Mucosa of descending colon (tissue), 3 donors: ENCODE measurements around the gene UBE3B. TPM values are rescaled to one million over a fixed set of nuclear protein-coding genes. Genes with fewer than 3 reads are reported as not detected.

Source experiments
- ATAC-seq: fragments of 200-7000 bp; cut with Tn5 transposase; one replicate; pipeline ENCODE4 v1.9.1; 2020; ENCODE audit warnings: mild to moderate bottlenecking, moderate library complexity
- DNase-seq, 3 donors: peaks; one replicate each; pipeline ENCODE4 v3.0.0-alpha.2; 2020
- H3K36me3 ChIP-seq: fragments of 200-600 bp; one replicate; pipeline ENCODE4 v1.8.0; 2021; ENCODE audit warnings: low read depth, mild to moderate bottlenecking
- H3K4me1 ChIP-seq: fragments of 200-600 bp; one replicate; pipeline ENCODE4 v1.8.0; 2021; ENCODE audit warnings: low read depth, mild to moderate bottlenecking
- H3K4me3 ChIP-seq: fragments of 200-600 bp; one replicate; pipeline ENCODE4 v1.8.0; 2021; ENCODE audit warnings: mild to moderate bottlenecking
- H3K9me3 ChIP-seq: fragments of 200-600 bp; one replicate; pipeline ENCODE4 v1.8.0; 2021; ENCODE audit warnings: mild to moderate bottlenecking
- CTCF ChIP-seq: fragments of 200-600 bp; IDR thresholded peaks from one replicate; pipeline ENCODE4 v1.8.0; 2022; ENCODE audit warnings: antibody characterized with exemption, mild to moderate bottlenecking
- intact Hi-C, 2 donors: fragments of 100-400 bp; cut with DNase I in 1 of 2; cut with micrococcal nuclease in 1 of 2; formaldehyde crosslinking; loops; one replicate each; pipeline versions ENCODE4 v1.11.0 to v1.11.1; 2022; cut with DNase I, micrococcal nuclease
- total RNA-seq, 3 donors: library from RNA; stranded (reverse); fragmentation: NEBNext Ultra II Directional in 2 of 3; extraction: Animal tissue kit (Norgen Biotek cat#: 25700) in 2 of 3; gene quantifications; one replicate each; pipeline versions ENCODE4 v1.2.1 to v1.2.4, GENCODE V29; 2021 to 2023
- donor health status: DM: no; HTN: no; CAD: no; lungs with moderate emphysema.
- donor health status: DM: no; HTN: no; CAD: no.
- donor health status: DM: no; HTN: yes; CAD: no.

UBE3B gene
- total RNA-seq, 3 donors from 2014 or later, result 52.5 to 62.3 (median 54.6) TPM

- ATAC-seq (no peak), DNase-seq (no peak)
- H3K4me1 ChIP-seq, result no peaks in the 10 kb centered on the region
- H3K4me3 ChIP-seq, result no peak overlapping the region
- intact Hi-C loops, result no loop called here
- H3K36me3 ChIP-seq, result peaks cover 4% of the 10 kb centered on the region
- no peaks in the 10 kb centered on the region for H3K9me3 ChIP-seq
- no peak for TF ChIP-seq CTCF
Observed at GRCh38 chr12:109489955-109490565, 12.6 kb downstream of the UBE3B start.

- ATAC-seq (no peak), DNase-seq (no peak)
- Histone ChIP-seq H3K4me1 (no peaks in the 10 kb centered on the region), H3K36me3 (peaks cover 3% of the 10 kb centered on the region), H3K4me3 (no peak overlapping the region), H3K9me3 (no peaks in the 10 kb centered on the region)
- no peak for TF ChIP-seq CTCF
- intact Hi-C loops, result no loop called here
Observed at GRCh38 chr12:109491671-109492070, 14.2 kb downstream of the UBE3B start.

GRCh38 chr12:109492371-109492770, 14.9 kb downstream of the UBE3B start:
- intact Hi-C loops, result no loop called here
- no peak overlapping the region for H3K4me3 ChIP-seq
- TF ChIP-seq CTCF, result no peak
- DNase-seq, result no peak
- H3K36me3 ChIP-seq, result no peaks in the 10 kb centered on the region
- H3K9me3 ChIP-seq, result no peaks in the 10 kb centered on the region
- ATAC-seq, result no peak
- no peaks in the 10 kb centered on the region for H3K4me1 ChIP-seq

- no peak for TF ChIP-seq CTCF
- Histone ChIP-seq H3K4me3 (no peak overlapping the region), H3K36me3 (no peaks in the 10 kb centered on the region), H3K9me3 (no peaks in the 10 kb centered on the region), H3K4me1 (no peaks in the 10 kb centered on the region)
- intact Hi-C loops, result no loop called here
- ATAC-seq (no peak), DNase-seq (no peak)
Observed at GRCh38 chr12:109493090-109493489, 15.7 kb downstream of the UBE3B start.

- no peaks in the 10 kb centered on the region for H3K36me3 ChIP-seq
Observed at GRCh38 chr12:109493938-109494337, 16.5 kb downstream of the UBE3B start.

More at GRCh38 chr12:109493938-109494337, 16.5 kb downstream of the UBE3B start:
- H3K4me3 ChIP-seq, result no peak overlapping the region
- ATAC-seq, result no peak
- no peak for DNase-seq
- no peak for TF ChIP-seq CTCF
- H3K9me3 ChIP-seq, result no peaks in the 10 kb centered on the region
- no peaks in the 10 kb centered on the region for H3K4me1 ChIP-seq
- intact Hi-C loops, result no loop called here
